C4-2B (cell line): ENCODE data around the gene DHRS1.

Experiments
- H3K27ac ChIP-seq: fragments of 450-650 bp; 2 replicates; pipeline ENCODE4 v1.5.1; 2017
- ZFX ChIP-seq: fragments of 450-650 bp; IDR thresholded peaks from 2 replicates; pipeline ENCODE4 v1.6.1; 2017
- TF ChIP-seq, protein P1 (sequence below): fragments of 450-650 bp; conservative IDR thresholded peaks from 2 replicates; pipeline ENCODE4 v1.5.1; 2017; ENCODE audit warnings: mild to moderate bottlenecking

DHRS1 gene

DNA sequence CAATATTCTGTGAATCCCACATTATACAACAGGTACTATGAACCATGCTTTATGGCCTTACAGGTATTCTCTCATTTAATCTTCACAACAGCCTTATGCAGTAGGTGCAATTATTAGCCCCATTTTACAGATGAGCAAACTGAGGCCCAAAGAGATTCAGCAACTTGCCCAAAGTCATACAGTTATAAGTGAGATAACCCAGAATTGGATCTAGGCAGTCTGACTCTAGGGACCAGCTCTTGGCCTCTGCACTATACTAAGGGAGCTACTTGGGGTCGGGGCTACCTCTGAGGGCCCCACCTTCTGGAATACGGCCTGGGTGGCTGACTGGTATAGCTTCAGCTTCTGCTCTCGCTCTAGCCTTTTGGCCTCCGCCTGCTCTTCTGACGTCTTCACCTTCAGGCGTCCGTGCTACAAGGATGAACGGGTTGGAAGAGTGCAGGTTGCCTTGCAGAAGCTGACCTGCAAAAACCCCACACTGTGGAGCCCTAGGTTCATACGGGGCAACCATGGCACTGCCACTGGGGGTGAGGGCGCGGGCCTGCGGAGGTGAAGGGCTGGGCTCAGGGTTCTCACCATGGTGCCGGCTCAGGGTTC is 28.9 kb downstream of the DHRS1 start:
- peak overlapping the region; percentile 98 for H3K27ac ChIP-seq
- TF ChIP-seq, protein P1, sequence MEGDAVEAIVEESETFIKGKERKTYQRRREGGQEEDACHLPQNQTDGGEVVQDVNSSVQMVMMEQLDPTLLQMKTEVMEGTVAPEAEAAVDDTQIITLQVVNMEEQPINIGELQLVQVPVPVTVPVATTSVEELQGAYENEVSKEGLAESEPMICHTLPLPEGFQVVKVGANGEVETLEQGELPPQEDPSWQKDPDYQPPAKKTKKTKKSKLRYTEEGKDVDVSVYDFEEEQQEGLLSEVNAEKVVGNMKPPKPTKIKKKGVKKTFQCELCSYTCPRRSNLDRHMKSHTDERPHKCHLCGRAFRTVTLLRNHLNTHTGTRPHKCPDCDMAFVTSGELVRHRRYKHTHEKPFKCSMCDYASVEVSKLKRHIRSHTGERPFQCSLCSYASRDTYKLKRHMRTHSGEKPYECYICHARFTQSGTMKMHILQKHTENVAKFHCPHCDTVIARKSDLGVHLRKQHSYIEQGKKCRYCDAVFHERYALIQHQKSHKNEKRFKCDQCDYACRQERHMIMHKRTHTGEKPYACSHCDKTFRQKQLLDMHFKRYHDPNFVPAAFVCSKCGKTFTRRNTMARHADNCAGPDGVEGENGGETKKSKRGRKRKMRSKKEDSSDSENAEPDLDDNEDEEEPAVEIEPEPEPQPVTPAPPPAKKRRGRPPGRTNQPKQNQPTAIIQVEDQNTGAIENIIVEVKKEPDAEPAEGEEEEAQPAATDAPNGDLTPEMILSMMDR: no peak
- no peak for TF ChIP-seq ZFX

DNA sequence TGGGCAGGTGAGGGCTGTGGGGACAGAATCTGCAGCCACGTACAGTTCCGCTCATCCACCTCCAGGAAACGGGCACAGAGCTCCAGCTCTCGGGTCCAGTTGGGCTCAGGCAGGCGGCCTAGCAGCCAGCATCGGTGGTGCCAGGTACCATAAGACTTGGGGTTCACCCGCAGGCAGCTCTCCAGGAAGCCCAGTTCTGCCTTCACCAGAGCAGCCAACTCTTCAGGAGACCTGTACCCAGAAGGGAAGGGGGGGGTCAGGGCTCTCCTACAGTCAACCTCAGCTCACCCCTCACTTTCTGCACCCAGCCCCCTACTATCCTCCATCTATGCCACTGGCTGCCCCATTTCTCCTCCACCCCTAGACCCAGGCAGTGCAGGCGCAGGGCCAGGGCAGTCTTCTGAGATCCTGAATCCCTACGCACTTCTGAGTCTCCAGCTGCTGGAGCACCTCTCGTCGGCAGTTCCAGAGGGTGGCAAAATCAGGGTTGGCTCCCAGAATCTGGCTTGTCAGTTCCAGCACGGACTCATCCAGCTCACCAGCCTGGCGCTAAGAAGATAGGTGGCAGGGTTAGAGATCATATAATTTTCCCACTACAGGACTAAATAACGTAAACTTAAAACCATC is 29.6 kb downstream of the DHRS1 start:
- no peak for TF ChIP-seq ZFX
- TF ChIP-seq, protein P1: no peak
- no peak overlapping the region for H3K27ac ChIP-seq

DNA sequence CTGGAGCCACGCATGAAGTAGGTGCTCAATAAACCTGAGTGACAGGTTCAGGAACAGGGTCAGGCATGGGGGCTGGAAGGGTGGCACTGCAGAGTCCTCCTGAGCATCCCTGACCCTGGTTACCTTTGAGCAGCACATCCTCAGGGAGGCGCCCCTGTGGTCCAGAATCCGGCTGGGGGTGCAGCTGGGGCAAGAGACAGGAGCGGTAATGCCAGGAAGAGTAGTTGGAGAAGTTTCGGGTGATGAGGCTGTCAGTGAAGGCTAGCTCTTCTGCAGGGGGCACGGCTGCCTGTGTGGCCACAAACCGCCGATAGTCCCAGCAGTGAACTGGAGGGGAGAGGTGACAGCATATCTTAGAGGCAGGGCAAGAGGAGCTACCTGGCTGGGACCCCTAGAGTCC is 30.2 kb downstream of the DHRS1 start:
- TF ChIP-seq, protein P1: no peak
- TF ChIP-seq ZFX: no peak
- no peak overlapping the region for H3K27ac ChIP-seq

DNA sequence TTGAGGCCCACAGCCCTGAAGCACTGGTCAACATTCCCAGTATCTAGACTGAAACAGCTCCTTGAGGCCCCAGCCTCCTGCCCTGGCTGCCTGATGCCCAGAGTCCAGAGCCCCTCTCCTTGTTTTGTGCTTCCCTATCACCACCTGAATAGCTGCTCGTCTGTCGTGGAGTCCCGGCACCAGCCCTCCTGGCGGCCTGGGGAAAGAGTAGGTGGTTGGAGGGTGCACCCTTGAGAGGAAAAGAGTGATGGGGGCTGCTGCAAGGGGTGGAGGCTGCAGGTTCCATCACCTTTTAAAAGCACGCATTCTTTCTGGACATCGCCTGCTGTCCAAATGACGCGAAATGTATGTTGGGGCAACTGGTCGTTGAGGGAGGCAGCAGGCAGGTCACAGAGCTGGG is 31.4 kb downstream of the DHRS1 start:
- TF ChIP-seq ZFX: no peak
- TF ChIP-seq, protein P1: no peak
- no peak overlapping the region for H3K27ac ChIP-seq

DNA sequence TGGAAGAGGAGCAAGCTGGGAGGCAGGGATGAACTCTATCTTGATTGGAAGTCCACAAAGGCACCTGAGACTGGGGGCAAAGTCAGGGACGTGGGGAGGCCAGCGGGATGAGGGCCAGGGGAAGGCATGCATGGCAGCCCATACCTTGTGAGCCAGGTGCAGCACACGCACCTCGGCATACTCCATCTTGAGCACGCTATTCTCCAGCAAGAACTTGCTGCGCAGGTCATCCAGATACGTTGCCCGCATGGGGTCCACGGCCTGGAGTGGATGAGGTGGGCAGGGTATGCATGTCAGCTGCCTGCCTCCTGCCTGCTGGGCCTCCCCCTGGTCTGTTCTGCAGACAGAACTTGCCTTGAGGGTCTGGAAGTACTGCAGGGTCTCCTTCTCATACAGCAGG is 32.1 kb downstream of the DHRS1 start:
- TF ChIP-seq, protein P1: no peak
- TF ChIP-seq ZFX: no peak
- no peak overlapping the region for H3K27ac ChIP-seq

DNA sequence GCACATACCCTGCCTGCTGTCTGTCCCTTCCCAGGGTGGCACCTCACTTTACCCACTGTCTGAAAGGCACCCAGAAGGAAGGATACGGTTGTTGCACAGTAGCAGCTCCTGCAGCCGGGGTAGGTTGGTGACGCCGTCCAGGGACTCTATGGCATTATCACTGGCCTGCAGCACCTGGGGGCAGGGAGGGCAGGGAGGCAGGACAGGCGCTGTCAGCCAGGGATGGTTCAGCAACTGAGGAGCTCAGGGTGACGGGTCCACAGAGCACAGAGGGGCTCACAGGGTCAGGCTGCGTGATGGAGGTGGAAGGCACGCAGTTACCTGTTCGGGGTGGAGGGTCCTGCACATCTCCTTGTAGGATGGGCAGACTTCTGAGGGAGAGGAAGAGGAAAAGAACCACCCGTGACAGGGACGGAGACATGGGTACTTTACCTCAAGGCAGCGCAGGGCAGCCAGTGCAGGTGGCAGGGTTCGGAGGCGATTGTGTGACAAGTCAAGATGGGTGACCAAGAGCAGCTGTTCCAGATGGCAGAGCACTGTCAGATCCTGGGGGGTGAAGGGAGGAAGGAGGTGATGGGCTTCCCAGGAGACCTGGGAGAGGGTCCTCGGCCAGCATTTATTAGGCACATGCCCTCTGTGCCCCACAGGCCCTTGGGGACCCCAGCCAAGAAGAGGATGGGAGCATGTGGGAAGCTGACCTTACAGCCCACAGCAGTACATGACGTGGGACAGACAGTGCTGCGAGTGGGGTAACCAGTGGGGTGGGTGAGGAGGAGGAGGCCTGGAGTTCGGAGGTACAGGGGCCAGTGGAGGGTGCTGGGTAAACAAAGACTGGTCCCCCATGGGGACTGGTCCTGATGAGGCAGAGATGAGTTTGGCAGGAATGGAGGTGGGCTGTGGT is 33.0 kb downstream of the DHRS1 start:
- TF ChIP-seq ZFX: no peak
- TF ChIP-seq, protein P1: no peak
- no peak overlapping the region for H3K27ac ChIP-seq

DNA sequence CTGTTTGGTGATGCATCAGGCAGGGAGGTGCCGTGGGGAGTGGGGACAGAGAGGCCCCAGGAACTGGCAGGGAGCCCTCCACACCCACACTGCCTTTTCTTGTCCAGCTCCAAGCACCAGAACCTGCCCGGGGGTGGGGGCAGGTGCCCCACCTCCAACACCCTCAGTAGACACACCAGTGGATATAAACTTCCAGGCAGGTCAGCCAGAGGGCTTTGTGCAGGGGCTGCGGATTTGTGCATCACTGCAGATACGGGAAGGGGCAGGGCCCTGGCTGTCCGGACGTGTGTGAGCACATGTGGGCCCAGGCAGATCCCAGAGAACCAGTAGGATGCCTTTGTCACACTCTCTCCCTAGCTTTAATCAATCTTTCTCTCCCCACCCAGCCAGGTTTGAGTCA is 35.3 kb downstream of the DHRS1 start:
- peak overlapping the region; percentile 14; the same call in 1 of the 2 replicates for H3K27ac ChIP-seq
- TF ChIP-seq, protein P1: no peak
- no peak for TF ChIP-seq ZFX
